Spleen (tissue), 11 donors: ENCODE results near the gene BANK1. TPM values are rescaled to one million over a fixed set of nuclear protein-coding genes. Genes with fewer than 3 reads are reported as not detected.

Source experiments
- DNase-seq: peaks from one replicate; pipeline ENCODE4 v3.0.0-alpha.2; 2020
- H3K27ac ChIP-seq, 8 donors: fragments of 200-600 bp; sonication (generic) in 7 of 8; 1 replicate in 4 of 8; 2 replicates in 4 of 8; pipeline versions ENCODE4 v1.5.0 to v1.8.0; 2016 to 2021; ENCODE audit warnings: inconsistent platforms in 4 of 8, mild to moderate bottlenecking in 4 of 8, moderate library complexity in 1 of 8
- H3K27me3 ChIP-seq, 7 donors: fragments of 200-600 bp; sonication (generic) in 6 of 7; replicated peaks in 1 of 7; 1 replicate in 4 of 7; 2 replicates in 3 of 7; pipeline versions ENCODE4 v1.5.0 to v1.8.0; 2016 to 2021; ENCODE audit warnings: inconsistent platforms in 3 of 7, mild to moderate bottlenecking in 1 of 7
- H3K36me3 ChIP-seq, 6 donors: fragments of 200-600 bp; sonication (generic) in 5 of 6; 1 replicate in 4 of 6; 2 replicates in 2 of 6; pipeline versions ENCODE4 v1.5.0 to v1.8.0; 2016 to 2021; ENCODE audit warnings: inconsistent platforms in 2 of 6
- H3K4me1 ChIP-seq, 6 donors: fragments of 200-600 bp; sonication (generic) in 5 of 6; 1 replicate in 3 of 6; 2 replicates in 3 of 6; pipeline versions ENCODE4 v1.5.0 to v1.8.0; 2016 to 2021; ENCODE audit warnings: inconsistent platforms in 3 of 6
- H3K4me3 ChIP-seq, 8 donors: fragments of 200-600 bp; sonication (generic) in 7 of 8; 1 replicate in 4 of 8; 2 replicates in 4 of 8; pipeline versions ENCODE4 v1.5.0 to v1.8.0; 2016 to 2021; ENCODE audit warnings: inconsistent platforms in 4 of 8, mild to moderate bottlenecking in 4 of 8, moderate library complexity in 2 of 8
- H3K9me3 ChIP-seq, 8 donors: fragments of 200-600 bp; sonication (generic) in 7 of 8; 1 replicate in 4 of 8; 2 replicates in 4 of 8; pipeline versions ENCODE4 v1.5.0 to v1.8.0; 2016 to 2021; ENCODE audit warnings: inconsistent platforms in 4 of 8
- POLR2A ChIP-seq, 3 donors: fragments of 450-650 bp; IDR thresholded peaks; one replicate each; pipeline ENCODE4 v1.5.1; 2017; ENCODE audit warnings: antibody characterized with exemption in 3 of 3, mild to moderate bottlenecking in 1 of 3
- POLR2AphosphoS5 ChIP-seq, 3 donors: sonication (generic); formaldehyde crosslinking; IDR thresholded peaks; one replicate each; pipeline ENCODE4 v1.5.1; 2017; ENCODE audit warnings: antibody characterized with exemption in 3 of 3
- WGBS, 5 donors: extraction: QIAGEN DNeasy Blood & Tissue Kit in 3 of 5; methylation state at CpG; one replicate each; pipeline versions ENCODE4 v1.1.5 to v1.1.7; 2013 to 2018; 5-methylcytosine and 5-hydroxymethylcytosine counted together
- intact Hi-C: fragments of 100-400 bp; cut with DNase I; formaldehyde crosslinking; loops from one replicate; pipeline ENCODE4 v1.15.0; 2023; ENCODE audit warnings: low total_unique reads
- polyA plus RNA-seq, 3 donors: library from polyadenylated mRNA; stranded (reverse); fragments of 200-250 nt; gene quantifications; one replicate each; pipeline ENCODE4 v1.2.1, GENCODE V29; 2013
- total RNA-seq, 7 donors: library from RNA; depleted of rRNA in 3 of 7; stranded (reverse); fragments of >200 nt in 3 of 7; fragmentation: NEBNext Ultra II Directional in 4 of 7; extraction: Animal tissue kit (Norgen Biotek cat#: 25700) in 4 of 7; gene quantifications; one replicate each; pipeline versions ENCODE4 v1.1.0 to v1.2.1, GENCODE V29; 2016 to 2021
- TF ChIP-seq, protein P1 (sequence below), 11 experiments: fragments of 200-600 bp in 7 of 11; fragments of 450-650 bp in 4 of 11; sonication (generic) in 4 of 11; IDR thresholded peaks in 8 of 11; conservative IDR thresholded peaks in 3 of 11; 1 replicate in 7 of 11; 2 replicates in 4 of 11; pipeline versions ENCODE4 v1.4.0 to v1.8.0; 2016 to 2021; ENCODE audit warnings: antibody characterized with exemption in 11 of 11, inconsistent platforms in 4 of 11, mild to moderate bottlenecking in 1 of 11
- donor health status: healthy with polysubstance abuse.
- donor health status: DM: no; HTN: no; CAD: no; lungs with moderate emphysema.
- donor health status: DM: no; HTN: no; CAD: no.
- donor health status: Bipolar disorder and iron deficiency.
- donor health status: healthy.
- donor health status: DM: no; HTN: no; CAD: no.
- donor health status: DM: yes; HTN: yes; CAD: no.

Gene BANK1
- total and polyA plus RNA-seq, 10 donors: 105 to 208 (median 139) TPM

DNA sequence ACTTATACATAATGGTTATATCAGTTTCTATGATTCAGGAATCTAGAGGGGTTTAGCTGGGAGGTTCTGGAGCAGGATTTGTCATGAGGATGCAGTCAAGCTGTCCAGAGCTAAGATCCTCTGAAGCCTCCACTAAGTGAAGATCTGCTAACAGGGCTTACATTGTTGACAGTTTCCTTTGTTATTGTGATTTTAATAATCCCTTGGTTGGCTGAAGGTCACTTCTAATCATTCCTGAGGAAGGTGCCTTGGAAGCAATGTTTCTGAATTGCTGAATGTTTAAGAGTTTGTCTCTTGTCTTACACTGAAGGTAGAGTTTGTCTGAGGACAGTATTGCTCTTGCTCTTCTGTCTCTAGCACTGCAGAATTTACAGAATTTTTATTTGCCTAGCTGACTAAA is 41.3 kb downstream of the BANK1 start:
- intact Hi-C loops: no loop called here
- no peaks in the 10 kb centered on the region for H3K9me3 ChIP-seq
- peaks cover 0 to 62% (median 17%) of the 10 kb centered on the region in 6 donors for H3K4me1 ChIP-seq
- no peaks in the 10 kb centered on the region for H3K27me3 ChIP-seq
- H3K4me3 ChIP-seq: no peak overlapping the region
- peak overlapping the region in 3 of 8 donors; percentile 1 to 43 (median 12) for H3K27ac ChIP-seq
- no peak for DNase-seq
- TF ChIP-seq POLR2A (IDR thresholded peaks at IDR 0.05): no peak
- no peak for TF ChIP-seq POLR2AphosphoS5 (IDR thresholded peaks at IDR 0.05)
- TF ChIP-seq, protein P1, sequence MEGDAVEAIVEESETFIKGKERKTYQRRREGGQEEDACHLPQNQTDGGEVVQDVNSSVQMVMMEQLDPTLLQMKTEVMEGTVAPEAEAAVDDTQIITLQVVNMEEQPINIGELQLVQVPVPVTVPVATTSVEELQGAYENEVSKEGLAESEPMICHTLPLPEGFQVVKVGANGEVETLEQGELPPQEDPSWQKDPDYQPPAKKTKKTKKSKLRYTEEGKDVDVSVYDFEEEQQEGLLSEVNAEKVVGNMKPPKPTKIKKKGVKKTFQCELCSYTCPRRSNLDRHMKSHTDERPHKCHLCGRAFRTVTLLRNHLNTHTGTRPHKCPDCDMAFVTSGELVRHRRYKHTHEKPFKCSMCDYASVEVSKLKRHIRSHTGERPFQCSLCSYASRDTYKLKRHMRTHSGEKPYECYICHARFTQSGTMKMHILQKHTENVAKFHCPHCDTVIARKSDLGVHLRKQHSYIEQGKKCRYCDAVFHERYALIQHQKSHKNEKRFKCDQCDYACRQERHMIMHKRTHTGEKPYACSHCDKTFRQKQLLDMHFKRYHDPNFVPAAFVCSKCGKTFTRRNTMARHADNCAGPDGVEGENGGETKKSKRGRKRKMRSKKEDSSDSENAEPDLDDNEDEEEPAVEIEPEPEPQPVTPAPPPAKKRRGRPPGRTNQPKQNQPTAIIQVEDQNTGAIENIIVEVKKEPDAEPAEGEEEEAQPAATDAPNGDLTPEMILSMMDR (IDR thresholded peaks at IDR 0.05 in 8 of 11, conservative IDR thresholded peaks at IDR 0.05 in 3 of 11): no peak
- H3K36me3 ChIP-seq: peaks cover 0 to 17% (median 0%) of the 10 kb centered on the region in 6 donors

DNA sequence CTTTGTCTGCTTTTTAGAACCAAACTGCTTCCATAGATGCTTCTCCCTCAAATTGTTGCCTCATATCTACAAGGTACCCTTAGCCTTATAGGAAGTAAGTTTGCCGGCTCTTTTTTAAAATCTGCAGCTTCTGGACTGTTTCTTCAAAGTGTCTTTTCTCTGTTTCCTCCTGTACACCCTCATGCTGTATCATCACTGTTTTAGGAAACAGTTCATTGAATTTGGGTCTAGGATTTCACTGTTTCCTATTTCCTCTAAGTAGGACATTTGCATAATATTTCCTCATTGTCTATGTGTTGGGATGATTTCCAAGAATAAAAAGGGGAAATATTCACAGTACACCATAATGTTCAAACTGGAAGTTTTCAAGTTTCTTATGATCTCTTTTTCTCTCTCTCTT is 43.0 kb downstream of the BANK1 start:
- Histone ChIP-seq H3K27me3 (no peaks in the 10 kb centered on the region), H3K4me1 (peaks cover 0 to 64% (median 17%) of the 10 kb centered on the region in 6 donors), H3K9me3 (no peaks in the 10 kb centered on the region), H3K4me3 (no peak overlapping the region), H3K27ac (peak overlapping the region in 3 of 8 donors; percentile 12 to 32 (median 31)), H3K36me3 (peaks cover 0 to 17% (median 0%) of the 10 kb centered on the region in 6 donors)
- DNase-seq: no peak
- intact Hi-C loops: no loop called here
- WGBS, 5 donors: 26 to 47% (median 37%) methylated on average over 1 of the region's 1 CpG
- TF ChIP-seq POLR2AphosphoS5 (IDR thresholded peaks at IDR 0.05) (no peak), POLR2A (IDR thresholded peaks at IDR 0.05) (no peak)
- TF ChIP-seq, protein P1 (IDR thresholded peaks at IDR 0.05 in 8 of 11, conservative IDR thresholded peaks at IDR 0.05 in 3 of 11): no peak

DNA sequence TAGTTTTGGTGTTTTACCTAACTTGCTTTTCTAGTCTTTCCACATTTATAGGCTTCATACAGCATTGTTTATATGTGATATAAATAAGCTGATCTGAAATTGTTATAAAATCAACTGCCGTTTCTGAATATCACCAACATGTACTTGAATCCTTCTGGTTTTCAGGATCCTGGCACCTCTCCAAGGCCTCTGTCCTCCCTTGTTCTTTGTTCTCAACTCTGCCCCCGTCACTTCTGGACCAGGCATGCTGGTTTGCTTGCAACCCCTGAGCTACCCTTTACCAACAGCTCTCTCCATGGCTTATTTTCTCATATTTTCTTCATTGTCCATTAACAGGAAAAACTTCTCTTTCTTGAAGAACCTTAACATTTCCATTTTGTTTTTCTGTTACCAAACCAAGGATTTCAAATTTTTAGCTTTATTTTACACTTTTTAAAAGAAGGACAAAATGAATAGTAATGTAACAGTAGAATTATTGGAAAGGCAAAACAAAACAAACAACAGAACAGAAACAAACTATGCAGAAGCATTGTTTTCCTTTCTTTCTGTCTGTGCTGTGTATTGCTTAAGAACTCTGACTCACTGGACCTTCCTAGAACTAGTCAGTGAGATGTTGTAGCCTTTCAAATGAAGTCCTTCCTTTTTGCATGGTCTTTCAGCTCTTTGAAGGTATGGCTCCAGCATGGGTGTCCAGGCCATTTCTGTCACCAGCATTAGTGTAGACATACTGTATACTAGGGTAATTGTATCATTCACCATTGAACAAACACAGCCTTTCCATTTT is 44.8 kb downstream of the BANK1 start:
- no peak for TF ChIP-seq POLR2AphosphoS5 (IDR thresholded peaks at IDR 0.05)
- TF ChIP-seq, protein P1 (IDR thresholded peaks at IDR 0.05 in 8 of 11, conservative IDR thresholded peaks at IDR 0.05 in 3 of 11): no peak
- TF ChIP-seq POLR2A (IDR thresholded peaks at IDR 0.05): no peak
- peaks cover 0 to 62% (median 17%) of the 10 kb centered on the region in 6 donors for H3K4me1 ChIP-seq
- 52 to 74% (median 64%) methylated on average over 2 of the region's 2 CpGs for WGBS, 5 donors
- H3K4me3 ChIP-seq: no peak overlapping the region
- H3K27me3 ChIP-seq: no peaks in the 10 kb centered on the region
- no peak for DNase-seq
- H3K9me3 ChIP-seq: no peaks in the 10 kb centered on the region
- peaks cover 0 to 20% (median 0%) of the 10 kb centered on the region in 6 donors for H3K36me3 ChIP-seq
- peak overlapping the region in 2 of 8 donors; percentile 5 to 8 for H3K27ac ChIP-seq
- intact Hi-C loops: no loop called here

DNA sequence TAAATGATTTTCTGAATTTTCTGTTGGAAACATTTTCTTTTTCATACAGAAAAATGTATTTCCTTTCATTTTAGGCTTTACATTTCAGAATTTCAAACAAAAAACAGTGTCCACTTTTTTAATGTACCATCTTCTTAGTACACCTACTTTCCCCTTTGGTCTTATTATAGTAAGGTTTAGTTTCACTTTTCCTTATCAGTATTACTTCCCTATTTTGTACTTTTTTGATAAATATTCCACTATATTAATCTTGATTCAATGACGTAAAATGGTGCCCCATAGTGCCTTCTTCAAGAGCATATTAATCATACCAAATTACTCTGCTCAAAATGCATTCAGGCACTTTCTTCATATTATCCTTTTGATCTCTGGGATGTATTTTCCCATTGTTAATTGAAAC is 52.5 kb downstream of the BANK1 start:
- DNase-seq: no peak
- no peaks in the 10 kb centered on the region for H3K27me3 ChIP-seq
- H3K4me1 ChIP-seq: peaks cover 0 to 30% (median 2%) of the 10 kb centered on the region in 6 donors
- no peak overlapping the region for H3K4me3 ChIP-seq
- intact Hi-C loops: no loop called here
- TF ChIP-seq, protein P1 (IDR thresholded peaks at IDR 0.05 in 8 of 11, conservative IDR thresholded peaks at IDR 0.05 in 3 of 11): no peak
- TF ChIP-seq POLR2A (IDR thresholded peaks at IDR 0.05) (no peak), POLR2AphosphoS5 (IDR thresholded peaks at IDR 0.05) (no peak)
- peaks cover 0 to 23% (median 0%) of the 10 kb centered on the region in 6 donors for H3K36me3 ChIP-seq
- H3K9me3 ChIP-seq: no peaks in the 10 kb centered on the region
- H3K27ac ChIP-seq: peak overlapping the region in 5 of 8 donors; percentile 12 to 54 (median 36)
- WGBS, 5 donors: 23 to 43% (median 31%) methylated on average over 1 of the region's 1 CpG
